Measurements from ENCODE around the gene AAGAB.

GRCh38 chr15:67290319-67290718 lies 35.9 kb upstream of the AAGAB start:
- TF ChIP-seq POLR2A (IDR thresholded peaks at IDR 0.05): no peak
- TF ChIP-seq, protein P1, sequence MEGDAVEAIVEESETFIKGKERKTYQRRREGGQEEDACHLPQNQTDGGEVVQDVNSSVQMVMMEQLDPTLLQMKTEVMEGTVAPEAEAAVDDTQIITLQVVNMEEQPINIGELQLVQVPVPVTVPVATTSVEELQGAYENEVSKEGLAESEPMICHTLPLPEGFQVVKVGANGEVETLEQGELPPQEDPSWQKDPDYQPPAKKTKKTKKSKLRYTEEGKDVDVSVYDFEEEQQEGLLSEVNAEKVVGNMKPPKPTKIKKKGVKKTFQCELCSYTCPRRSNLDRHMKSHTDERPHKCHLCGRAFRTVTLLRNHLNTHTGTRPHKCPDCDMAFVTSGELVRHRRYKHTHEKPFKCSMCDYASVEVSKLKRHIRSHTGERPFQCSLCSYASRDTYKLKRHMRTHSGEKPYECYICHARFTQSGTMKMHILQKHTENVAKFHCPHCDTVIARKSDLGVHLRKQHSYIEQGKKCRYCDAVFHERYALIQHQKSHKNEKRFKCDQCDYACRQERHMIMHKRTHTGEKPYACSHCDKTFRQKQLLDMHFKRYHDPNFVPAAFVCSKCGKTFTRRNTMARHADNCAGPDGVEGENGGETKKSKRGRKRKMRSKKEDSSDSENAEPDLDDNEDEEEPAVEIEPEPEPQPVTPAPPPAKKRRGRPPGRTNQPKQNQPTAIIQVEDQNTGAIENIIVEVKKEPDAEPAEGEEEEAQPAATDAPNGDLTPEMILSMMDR (IDR thresholded peaks at IDR 0.05): no peak
